K562 (cell line): ENCODE results near the gene XPR1. TPM values are rescaled to one million over a fixed set of nuclear protein-coding genes. Genes with fewer than 3 reads are reported as not detected.
A peak's percentile ranks its signal among the peaks of the same experiment; 100 is the strongest.

ENCODE experiments used
- ATAC-seq: fragments of 200-7000 bp; cut with Tn5 transposase; 3 replicates; pipeline ENCODE4 v1.9.1; 2020; ENCODE audit warnings: moderate library complexity
- BruUV-seq: library from RNA; stranded (reverse); fragments of 400-500 nt; replicated peaks from 2 replicates; lab custom pipeline; 2021; lab: Mats Ljungman, UMichigan
- CTCF ChIA-PET: fragments of 300-600 bp; formaldehyde crosslinking; extraction: SDS; loops from one replicate; lab custom pipeline; 2021; ENCODE audit warnings: low intra/inter-chr PET ratio; lab: Yijun Ruan, JAX
- POLR2A ChIA-PET: fragments of 300-600, 350-650 bp; sonication (Branson Sonifier 250); formaldehyde crosslinking; extraction: SDS; loops from one replicate; lab custom pipeline; 2021; ENCODE audit warnings: antibody characterized with exemption, inconsistent platforms; lab: Yijun Ruan, JAX
- DNase-seq, 4 experiments: peaks; one replicate each; pipeline versions ENCODE4 v3.0.0 to v3.0.0-alpha.2; 2011 to 2018; ENCODE audit warnings: low spot score in 3 of 4, mixed read lengths in 3 of 4; ENCODE audit errors: extremely low read depth in 1 of 4
- FAIRE-seq: peaks from 2 replicates; lab custom pipeline; 2011; peaks lifted over from hg19 to GRCh38; lab: Jason Lieb, UNC
- H2AFZ ChIP-seq: 2 replicates; pipeline ENCODE4 v1.6.0; 2011; ENCODE audit warnings: low read depth, low read length, control low read depth, inconsistent platforms
- H3K27ac ChIP-seq: fragments of 200-600 bp; 3 replicates; pipeline ENCODE4 v1.8.0; 2011; ENCODE audit warnings: low read depth, mild to moderate bottlenecking, control low read depth, inconsistent platforms, low read length, moderate library complexity, mixed read lengths; ENCODE audit errors: extremely low read depth
- H3K27me3 ChIP-seq, 2 experiments: fragments of 300-600 bp in 1 of 2; 2 replicates in 1 of 2; 3 replicates in 1 of 2; pipeline versions ENCODE4 v1.6.0 to v1.8.0; 2011; ENCODE audit warnings: inconsistent platforms in 2 of 2, low read length in 2 of 2, mild to moderate bottlenecking in 1 of 2, mixed read lengths in 1 of 2, moderate library complexity in 1 of 2; ENCODE audit not compliant: control insufficient read depth in 2 of 2, insufficient read depth in 2 of 2
- H3K36me3 ChIP-seq: fragments of 300-600 bp; 3 replicates; pipeline ENCODE4 v1.8.0; 2011; ENCODE audit warnings: mild to moderate bottlenecking, low read length, inconsistent platforms; ENCODE audit not compliant: control insufficient read depth, insufficient read depth
- H3K4me1 ChIP-seq, 2 experiments: fragments of 200-600 bp in 1 of 2; replicated peaks in 1 of 2; 2 replicates in 1 of 2; 3 replicates in 1 of 2; pipeline versions ENCODE4 v1.5.1 to v1.8.0; 2011; ENCODE audit warnings: inconsistent platforms in 2 of 2, low read length in 2 of 2, mild to moderate bottlenecking in 1 of 2, mixed read lengths in 1 of 2, moderate library complexity in 1 of 2; ENCODE audit not compliant: control insufficient read depth in 2 of 2, insufficient read depth in 2 of 2
- H3K4me2 ChIP-seq: 2 replicates; pipeline ENCODE4 v1.6.1; 2011; ENCODE audit warnings: low read length, control low read depth, inconsistent platforms, mixed read lengths; ENCODE audit not compliant: insufficient read depth
- H3K4me3 ChIP-seq: fragments of 200-600 bp; sonication (generic), shearing (Covaris generic); 2 replicates; pipeline ENCODE4 v1.5.1; 2016; ENCODE audit warnings: control low read depth, inconsistent platforms
- H3K79me2 ChIP-seq: fragments of 200-600 bp; 3 replicates; pipeline ENCODE4 v1.8.0; 2011; ENCODE audit warnings: low read length, inconsistent platforms; ENCODE audit not compliant: control insufficient read depth, insufficient read depth
- H3K9ac ChIP-seq, 2 experiments: 2 replicates each; pipeline versions ENCODE4 v1.6.0 to v1.6.1; 2011; ENCODE audit warnings: low read depth in 2 of 2, low read length in 2 of 2, control low read depth in 1 of 2, inconsistent platforms in 1 of 2, mild to moderate bottlenecking in 1 of 2, mixed read lengths in 1 of 2; ENCODE audit not compliant: insufficient read depth in 1 of 2
- H3K9me1 ChIP-seq: one replicate; pipeline ENCODE4 v1.6.0; 2011; ENCODE audit warnings: inconsistent platforms, mild to moderate bottlenecking, low read length, moderate library complexity; ENCODE audit not compliant: control insufficient read depth, insufficient read depth
- H3K9me3 ChIP-seq: replicated peaks from 2 replicates; pipeline ENCODE4 v1.5.1; 2011; ENCODE audit warnings: low read depth, low read length, inconsistent platforms; ENCODE audit not compliant: control insufficient read depth, insufficient read depth
- H4K20me1 ChIP-seq: replicated peaks from 2 replicates; pipeline ENCODE4 v1.6.1; 2011; ENCODE audit warnings: low read length, inconsistent platforms, mixed read lengths; ENCODE audit not compliant: control insufficient read depth, insufficient read depth
- BACH1 ChIP-seq: fragments of 200-800 bp; sonication (Bioruptor generic); IDR thresholded peaks from 2 replicates; pipeline ENCODE4 v1.6.1; 2016; ENCODE audit warnings: missing genetic modification characterization, missing compliant biosample characterization
- ILF3 ChIP-seq: fragments of 450-650 bp; IDR thresholded peaks from 2 replicates; pipeline ENCODE4 v1.6.1; 2018; ENCODE audit warnings: antibody characterized with exemption, mild to moderate bottlenecking, moderate library complexity, borderline replicate concordance
- KDM4B ChIP-seq, 2 experiments: fragments of 450-650 bp in 1 of 2; sonication (generic) in 1 of 2; IDR thresholded peaks; 2 replicates each; pipeline ENCODE4 v1.6.1; 2016 to 2017; ENCODE audit warnings: borderline replicate concordance in 2 of 2, antibody characterized with exemption in 1 of 2, low read depth in 1 of 2, mild to moderate bottlenecking in 1 of 2
- KLF10 ChIP-seq: fragments of 250-450 bp; sonication (Bioruptor Pico); IDR thresholded peaks from 2 replicates; pipeline ENCODE4 v1.6.1; 2021; ENCODE audit warnings: matching md5 sums
- MTF1 ChIP-seq: fragments of 250-450 bp; sonication (Bioruptor Pico); IDR thresholded peaks from 2 replicates; pipeline ENCODE4 v1.9.0; 2021; ENCODE audit warnings: moderate library complexity, mild to moderate bottlenecking, inconsistent platforms, borderline replicate concordance
- NEUROD1 ChIP-seq: fragments of 150-350 bp; IDR thresholded peaks from 2 replicates; pipeline ENCODE4 v1.6.1; 2014; ENCODE audit warnings: borderline replicate concordance, low read length, low read depth; ENCODE audit not compliant: partially characterized antibody
- SMARCA4 ChIP-seq: fragments of 450-650 bp; IDR thresholded peaks from 2 replicates; pipeline ENCODE4 v1.6.1; 2016
- TEAD1 ChIP-seq, 2 experiments: fragments of 450-650 bp in 1 of 2; sonication (generic) in 1 of 2; formaldehyde crosslinking; IDR thresholded peaks; 2 replicates each; pipeline versions ENCODE4 v1.4.0 to v1.8.0; 2020 to 2022; ENCODE audit warnings: mild to moderate bottlenecking in 2 of 2, missing genetic modification reagents in 1 of 2
- THRAP3 ChIP-seq: fragments of 450-650 bp; IDR thresholded peaks from 2 replicates; pipeline ENCODE4 v1.6.1; 2016; ENCODE audit warnings: mild to moderate bottlenecking, inconsistent platforms, borderline replicate concordance
- WHSC1 ChIP-seq: IDR thresholded peaks from one replicate; pipeline ENCODE4 v1.6.1; 2012; ENCODE audit warnings: low read length, control low read depth, inconsistent platforms
- ZFX ChIP-seq: sonication (generic); formaldehyde crosslinking; IDR thresholded peaks from 2 replicates; pipeline ENCODE4 v1.8.0; 2022; ENCODE audit warnings: mild to moderate bottlenecking, missing genetic modification reagents, moderate library complexity
- ZNF445 ChIP-seq: fragments of 250-450 bp; sonication (Bioruptor Pico); IDR thresholded peaks from 2 replicates; pipeline ENCODE4 v1.4.0; 2020; ENCODE audit warnings: low read depth, mild to moderate bottlenecking, moderate library complexity
- ZNF507 ChIP-seq: conservative IDR thresholded peaks from 2 replicates; pipeline ENCODE4 v1.6.1; 2017; ENCODE audit warnings: missing genetic modification characterization, missing compliant biosample characterization
- WGBS: fragments of 100-300 bp; shearing (Covaris generic); methylation state at CpG from one replicate; pipeline ENCODE4 v1.1.6; 2016; ENCODE audit warnings: low coverage, mixed read lengths; ENCODE audit not compliant: insufficient coverage; ENCODE audit errors: missing lambda C conversion rate; 5-methylcytosine and 5-hydroxymethylcytosine counted together
- in situ Hi-C: fragments of 300-500 bp; cut with MboI; formaldehyde crosslinking; loops from 4 replicates; pipeline ENCODE4 v1.15.0; 2018; ENCODE audit warnings: inconsistent platforms, mixed read lengths
- intact Hi-C: fragments of 100-400 bp; cut with micrococcal nuclease; formaldehyde crosslinking; loops from 2 replicates; pipeline ENCODE4 v1.14.2; 2022
- polyA plus RNA-seq, 8 experiments: library from polyadenylated mRNA; depleted of rRNA in 4 of 8; stranded (reverse) in 5 of 8; unstranded in 3 of 8; fragments of >200 nt; fragmentation: Nextera tagmentation in 2 of 8; fragmentation: Illumina TruSeq in 1 of 8; extraction: Ambion mirVana in 2 of 8; extraction: Trizol in 1 of 8; gene quantifications; 2 replicates each; pipeline versions ENCODE4 v1.2.1 to v1.2.3, GENCODE V29; 2011 to 2014; ENCODE audit warnings: inconsistent platforms in 1 of 8, missing spikeins in 1 of 8
- total RNA-seq, 7 experiments: library from RNA; depleted of rRNA in 6 of 7; stranded (reverse); fragments of >200 nt in 6 of 7; fragmentation: Illumina TruSeq in 2 of 7; extraction: Trizol in 2 of 7; gene quantifications; 2 replicates each; pipeline versions ENCODE4 v1.2.1 to v1.2.3, GENCODE V29; 2011 to 2021; ENCODE audit warnings: low replicate concordance in 1 of 7
- TF ChIP-seq, protein P1 (sequence below): sonication (generic); formaldehyde crosslinking; IDR thresholded peaks from 2 replicates; pipeline ENCODE4 v1.8.0; 2022; ENCODE audit warnings: mild to moderate bottlenecking, missing genetic modification reagents, borderline replicate concordance
- TF ChIP-seq, protein P2 (sequence below): fragments of 450-650 bp; IDR thresholded peaks from 2 replicates; pipeline ENCODE4 v1.6.1; 2017; ENCODE audit warnings: antibody characterized with exemption
- TF ChIP-seq, protein P3 (sequence below): fragments of 250-450 bp; sonication (Bioruptor Pico); IDR thresholded peaks from 2 replicates; pipeline ENCODE4 v1.5.0; 2021

Gene XPR1
- total and polyA plus RNA-seq, 9 of the 15 experiments (the other 6 are each of a cell fraction or from before 2014, with no cell fraction given): 3.0 to 66.2 (median 38.6) TPM

DNA sequence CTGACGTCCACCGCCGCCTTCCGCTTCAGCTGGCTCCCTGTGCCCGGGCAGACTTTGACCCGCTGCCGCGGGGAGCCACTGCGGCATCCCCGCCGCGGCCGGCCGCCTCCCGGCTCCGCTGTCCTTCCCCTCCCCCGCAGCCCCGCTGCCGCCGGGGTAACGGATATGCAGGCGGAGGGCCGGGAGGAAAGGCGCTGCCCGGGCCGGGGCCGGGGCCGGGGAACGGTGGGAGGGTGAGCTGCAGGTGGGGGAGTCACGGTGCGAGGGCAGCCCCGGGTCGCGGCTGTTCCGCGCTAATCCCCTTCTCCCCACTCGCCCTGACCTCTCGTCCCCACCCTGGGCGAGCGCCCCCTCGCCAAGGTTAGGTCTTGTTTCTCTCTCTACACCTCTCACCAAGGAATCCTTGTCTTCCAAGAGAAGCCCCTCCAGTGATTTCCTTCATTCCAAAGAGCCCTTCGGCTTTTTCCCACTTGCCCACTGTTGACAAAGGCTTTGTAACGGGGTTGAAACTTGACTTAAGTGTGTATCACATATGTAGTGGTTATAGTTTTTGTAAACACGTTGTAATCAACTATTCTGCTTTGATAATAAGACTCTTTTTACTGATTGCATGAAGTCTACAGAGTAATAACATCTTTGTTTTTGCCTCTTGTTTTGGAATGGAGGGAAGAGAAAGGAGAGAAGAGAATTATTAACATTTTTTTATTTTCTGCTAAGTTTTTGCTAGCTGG lies 669 bp downstream of the XPR1 start:
- no TSS peak for BruUV-seq
- ATAC-seq (peak; percentile 77), DNase-seq (peak; percentile 69 to 80 (median 76)), FAIRE-seq (no peak)
- H3K36me3 ChIP-seq: no peaks in the 10 kb centered on the region; the same call in 2 of the 3 replicates
- CTCF ChIA-PET: interaction anchor here (2.0 kb wide), 1 partner anchor 99 kb away, joined by 5 read pairs; no protein-coding TSS in a partner anchor
- intact Hi-C loops: loop anchor here (1.0 to 10.0 kb wide), 6 partner anchors 47 to 522 kb away; no protein-coding TSS in a partner anchor
- H3K27me3 ChIP-seq: no peaks in the 10 kb centered on the region
- no peaks in the 10 kb centered on the region; the same call in 1 of the 2 replicates for H3K9me3 ChIP-seq
- H3K27ac ChIP-seq: peak overlapping the region; percentile 78
- H3K9ac ChIP-seq: peak overlapping the region; percentile 65 to 98
- H4K20me1 ChIP-seq: no peaks in the 10 kb centered on the region; the same call in 1 of the 2 replicates
- no peaks in the 10 kb centered on the region for H3K9me1 ChIP-seq
- POLR2A ChIA-PET: interaction anchor here (0.8 to 2.2 kb wide), 13 partner anchors 8 to 137 kb away, joined by 3 to 16 read pairs (median 5); no protein-coding TSS in a partner anchor
- WGBS: under 1% methylated on average over 32 of the region's 44 CpGs
- H2AFZ ChIP-seq: peak overlapping the region; percentile 95
- peaks cover 5 to 16% of the 10 kb centered on the region in 2 experiments; a peak in 4 of 5 replicates for H3K4me1 ChIP-seq
- peak overlapping the region; percentile 89 for H3K4me3 ChIP-seq
- H3K4me2 ChIP-seq: peak overlapping the region; percentile 93
- H3K79me2 ChIP-seq: peaks cover 55% of the 10 kb centered on the region
- in situ Hi-C loops: loop anchor here (25.0 kb wide), 1 partner anchor 530 kb away; no protein-coding TSS in a partner anchor
- peak; percentile 51; the same call in 1 of the 2 replicates for TF ChIP-seq ZFX (CRISPR knock-in tag)
- no peak for TF ChIP-seq ZNF445 (CRISPR knock-in tag)
- TF ChIP-seq WHSC1: no peak
- TF ChIP-seq, protein P1, sequence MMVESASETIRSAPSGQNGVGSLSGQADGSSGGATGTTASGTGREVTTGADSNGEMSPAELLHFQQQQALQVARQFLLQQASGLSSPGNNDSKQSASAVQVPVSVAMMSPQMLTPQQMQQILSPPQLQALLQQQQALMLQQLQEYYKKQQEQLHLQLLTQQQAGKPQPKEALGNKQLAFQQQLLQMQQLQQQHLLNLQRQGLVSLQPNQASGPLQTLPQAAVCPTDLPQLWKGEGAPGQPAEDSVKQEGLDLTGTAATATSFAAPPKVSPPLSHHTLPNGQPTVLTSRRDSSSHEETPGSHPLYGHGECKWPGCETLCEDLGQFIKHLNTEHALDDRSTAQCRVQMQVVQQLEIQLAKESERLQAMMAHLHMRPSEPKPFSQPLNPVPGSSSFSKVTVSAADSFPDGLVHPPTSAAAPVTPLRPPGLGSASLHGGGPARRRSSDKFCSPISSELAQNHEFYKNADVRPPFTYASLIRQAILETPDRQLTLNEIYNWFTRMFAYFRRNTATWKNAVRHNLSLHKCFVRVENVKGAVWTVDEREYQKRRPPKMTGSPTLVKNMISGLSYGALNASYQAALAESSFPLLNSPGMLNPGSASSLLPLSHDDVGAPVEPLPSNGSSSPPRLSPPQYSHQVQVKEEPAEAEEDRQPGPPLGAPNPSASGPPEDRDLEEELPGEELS (CRISPR knock-in tag): no peak
- TF ChIP-seq KDM4B (IDR thresholded peaks at IDR 0.05; ENCODE audit: borderline replicate concordance in 2 of 2, low read depth in 1 of 2): 0 out of 4 replicates have a peak, but pooled peaks of 1 of the 2 experiments have one; percentile 79
- TF ChIP-seq, protein P2, sequence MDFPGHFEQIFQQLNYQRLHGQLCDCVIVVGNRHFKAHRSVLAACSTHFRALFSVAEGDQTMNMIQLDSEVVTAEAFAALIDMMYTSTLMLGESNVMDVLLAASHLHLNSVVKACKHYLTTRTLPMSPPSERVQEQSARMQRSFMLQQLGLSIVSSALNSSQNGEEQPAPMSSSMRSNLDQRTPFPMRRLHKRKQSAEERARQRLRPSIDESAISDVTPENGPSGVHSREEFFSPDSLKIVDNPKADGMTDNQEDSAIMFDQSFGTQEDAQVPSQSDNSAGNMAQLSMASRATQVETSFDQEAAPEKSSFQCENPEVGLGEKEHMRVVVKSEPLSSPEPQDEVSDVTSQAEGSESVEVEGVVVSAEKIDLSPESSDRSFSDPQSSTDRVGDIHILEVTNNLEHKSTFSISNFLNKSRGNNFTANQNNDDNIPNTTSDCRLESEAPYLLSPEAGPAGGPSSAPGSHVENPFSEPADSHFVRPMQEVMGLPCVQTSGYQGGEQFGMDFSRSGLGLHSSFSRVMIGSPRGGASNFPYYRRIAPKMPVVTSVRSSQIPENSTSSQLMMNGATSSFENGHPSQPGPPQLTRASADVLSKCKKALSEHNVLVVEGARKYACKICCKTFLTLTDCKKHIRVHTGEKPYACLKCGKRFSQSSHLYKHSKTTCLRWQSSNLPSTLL: no peak
- TF ChIP-seq ZNF507: no peak
- TF ChIP-seq, protein P3, sequence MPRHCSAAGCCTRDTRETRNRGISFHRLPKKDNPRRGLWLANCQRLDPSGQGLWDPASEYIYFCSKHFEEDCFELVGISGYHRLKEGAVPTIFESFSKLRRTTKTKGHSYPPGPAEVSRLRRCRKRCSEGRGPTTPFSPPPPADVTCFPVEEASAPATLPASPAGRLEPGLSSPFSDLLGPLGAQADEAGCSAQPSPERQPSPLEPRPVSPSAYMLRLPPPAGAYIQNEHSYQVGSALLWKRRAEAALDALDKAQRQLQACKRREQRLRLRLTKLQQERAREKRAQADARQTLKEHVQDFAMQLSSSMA (CRISPR knock-in tag): no peak
- no peak for TF ChIP-seq BACH1 (tag)
- no peak for TF ChIP-seq KLF10 (CRISPR knock-in tag)
- no peak for TF ChIP-seq MTF1 (CRISPR knock-in tag)
- TF ChIP-seq THRAP3: no peak
- no peak for TF ChIP-seq ILF3
- TF ChIP-seq SMARCA4: peak; percentile 52; the same call in 1 of the 2 replicates
- TF ChIP-seq TEAD1 (CRISPR knock-in tag; IDR thresholded peaks at IDR 0.05): no peak; a peak in 2 of 4 replicates
- TF ChIP-seq NEUROD1: no peak
